ENCODE results near the gene PRELID3B.

PRELID3B gene

GRCh38 chr20:58993332-58994248, 49.0 kb downstream of the PRELID3B start:
- in situ Hi-C loops (cut with MboI; ENCODE audit: low pct_unique_long_range_greater_than_20kb, low sequenced_read_pairs, unreplicated experiment), result no loop called here
- TF ChIP-seq, protein P1, sequence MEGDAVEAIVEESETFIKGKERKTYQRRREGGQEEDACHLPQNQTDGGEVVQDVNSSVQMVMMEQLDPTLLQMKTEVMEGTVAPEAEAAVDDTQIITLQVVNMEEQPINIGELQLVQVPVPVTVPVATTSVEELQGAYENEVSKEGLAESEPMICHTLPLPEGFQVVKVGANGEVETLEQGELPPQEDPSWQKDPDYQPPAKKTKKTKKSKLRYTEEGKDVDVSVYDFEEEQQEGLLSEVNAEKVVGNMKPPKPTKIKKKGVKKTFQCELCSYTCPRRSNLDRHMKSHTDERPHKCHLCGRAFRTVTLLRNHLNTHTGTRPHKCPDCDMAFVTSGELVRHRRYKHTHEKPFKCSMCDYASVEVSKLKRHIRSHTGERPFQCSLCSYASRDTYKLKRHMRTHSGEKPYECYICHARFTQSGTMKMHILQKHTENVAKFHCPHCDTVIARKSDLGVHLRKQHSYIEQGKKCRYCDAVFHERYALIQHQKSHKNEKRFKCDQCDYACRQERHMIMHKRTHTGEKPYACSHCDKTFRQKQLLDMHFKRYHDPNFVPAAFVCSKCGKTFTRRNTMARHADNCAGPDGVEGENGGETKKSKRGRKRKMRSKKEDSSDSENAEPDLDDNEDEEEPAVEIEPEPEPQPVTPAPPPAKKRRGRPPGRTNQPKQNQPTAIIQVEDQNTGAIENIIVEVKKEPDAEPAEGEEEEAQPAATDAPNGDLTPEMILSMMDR (IDR thresholded peaks at IDR 0.05; ENCODE audit: extremely low read depth, insufficient read depth, missing control alignments), result no peak
- no peak for DNase-seq (ENCODE audit: low spot score)

DNA sequence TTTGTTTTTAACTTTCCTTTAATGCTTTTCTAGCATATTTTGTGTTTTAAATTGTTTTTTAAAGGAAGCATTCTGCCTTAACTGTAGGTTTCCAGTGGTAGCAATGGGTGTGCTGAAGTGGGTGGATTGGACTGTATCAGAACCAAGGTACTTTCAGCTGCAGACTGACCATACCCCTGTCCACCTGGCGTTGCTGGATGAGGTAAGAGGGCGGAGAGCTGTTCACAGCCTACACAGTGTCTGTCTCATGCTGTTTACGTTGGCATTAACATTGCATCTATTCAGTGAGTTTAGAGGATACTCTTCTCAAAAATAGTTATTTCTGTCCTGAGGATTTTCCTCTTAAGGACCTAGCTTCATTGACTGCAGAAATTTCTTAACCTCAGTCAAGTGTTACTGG, 49.7 kb downstream of the PRELID3B start:
- TF ChIP-seq, protein P1 (IDR thresholded peaks at IDR 0.05; ENCODE audit: extremely low read depth, insufficient read depth, missing control alignments), result no peak
- no peak for DNase-seq (ENCODE audit: low spot score)
- in situ Hi-C loops (cut with MboI; ENCODE audit: low pct_unique_long_range_greater_than_20kb, low sequenced_read_pairs, unreplicated experiment), result no loop called here

DNA sequence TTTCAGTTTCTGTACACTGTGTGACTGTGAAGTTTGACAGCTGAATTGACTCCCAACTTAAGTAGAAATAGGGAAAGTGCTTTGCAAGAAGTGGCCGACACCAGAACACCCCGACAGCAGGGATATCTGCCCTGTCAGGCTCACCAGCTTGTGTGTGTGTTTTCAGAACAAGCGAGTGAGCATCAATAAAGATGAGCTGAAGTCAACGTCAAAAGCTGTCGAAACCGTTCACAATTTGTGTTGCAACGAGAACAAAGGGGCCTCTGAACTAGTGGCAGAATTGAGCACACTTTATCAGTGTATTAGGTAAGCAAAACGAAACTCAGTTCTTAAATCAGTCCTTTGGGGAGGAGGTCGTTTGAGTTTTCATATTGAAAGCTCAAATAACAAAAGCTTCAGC, 50.9 kb downstream of the PRELID3B start:
- DNase-seq (ENCODE audit: low spot score), result no peak
- TF ChIP-seq, protein P1 (IDR thresholded peaks at IDR 0.05; ENCODE audit: extremely low read depth, insufficient read depth, missing control alignments), result no peak
- in situ Hi-C loops (cut with MboI; ENCODE audit: low pct_unique_long_range_greater_than_20kb, low sequenced_read_pairs, unreplicated experiment), result no loop called here

DNA sequence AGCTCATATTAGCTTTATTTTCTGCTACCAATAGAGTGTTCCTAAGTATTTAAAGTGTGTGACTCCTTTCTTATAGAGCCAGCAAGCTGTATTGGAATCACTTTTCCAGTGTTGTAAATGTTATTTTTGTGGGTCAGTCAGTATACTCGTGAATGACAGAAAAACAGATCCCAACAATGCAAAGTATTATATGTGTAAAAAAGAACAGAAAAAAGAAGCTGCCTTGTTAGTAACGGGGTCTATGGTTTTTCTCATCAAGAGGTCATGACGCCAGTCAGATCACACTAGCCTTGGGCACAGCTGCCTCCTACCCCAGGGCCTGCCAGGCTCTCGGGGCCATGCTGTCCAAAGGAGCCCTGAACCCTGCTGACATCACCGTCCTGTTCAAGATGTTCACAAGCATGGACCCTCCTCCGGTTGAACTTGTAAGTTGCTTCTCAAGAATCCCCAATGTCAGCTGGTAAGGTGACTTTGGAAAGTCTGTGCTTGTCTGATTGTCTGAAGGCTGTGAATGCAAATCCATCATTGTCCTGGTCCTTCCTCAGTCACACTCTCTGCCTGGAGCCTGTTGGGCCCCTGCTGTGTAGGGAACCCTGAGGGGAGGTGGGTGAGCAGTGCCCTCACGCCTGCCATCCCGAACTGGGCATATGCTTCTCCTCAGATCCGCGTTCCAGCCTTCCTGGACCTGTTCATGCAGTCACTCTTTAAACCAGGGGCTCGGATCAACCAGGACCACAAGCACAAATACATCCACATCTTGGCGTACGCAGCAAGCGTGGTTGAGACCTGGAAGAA, 51.7 kb downstream of the PRELID3B start:
- DNase-seq (ENCODE audit: low spot score), result no peak
- in situ Hi-C loops (cut with MboI; ENCODE audit: low pct_unique_long_range_greater_than_20kb, low sequenced_read_pairs, unreplicated experiment), result no loop called here
- TF ChIP-seq, protein P1 (IDR thresholded peaks at IDR 0.05; ENCODE audit: extremely low read depth, insufficient read depth, missing control alignments), result no peak

GRCh38 chr20:58989196-58989595, 53.4 kb downstream of the PRELID3B start:
- in situ Hi-C loops (cut with MboI; ENCODE audit: low pct_unique_long_range_greater_than_20kb, low sequenced_read_pairs, unreplicated experiment), result loop anchor here (10.0 kb wide), 1 partner anchor 94 kb away; no protein-coding TSS in a partner anchor
- TF ChIP-seq, protein P1 (IDR thresholded peaks at IDR 0.05; ENCODE audit: extremely low read depth, insufficient read depth, missing control alignments), result no peak
- no peak for DNase-seq (ENCODE audit: low spot score)

- DNase-seq (ENCODE audit: low spot score), result no peak
- TF ChIP-seq, protein P1 (IDR thresholded peaks at IDR 0.05; ENCODE audit: extremely low read depth, insufficient read depth, missing control alignments), result no peak
- in situ Hi-C loops (cut with MboI; ENCODE audit: low pct_unique_long_range_greater_than_20kb, low sequenced_read_pairs, unreplicated experiment), result loop anchor here (10.0 kb wide), 1 partner anchor 94 kb away; no protein-coding TSS in a partner anchor
Observed at GRCh38 chr20:58988565-58988882, 54.1 kb downstream of the PRELID3B start.

Data from GM13977 (cell line).